Forelimb muscle (tissue), 1 donor: ENCODE measurements around the gene GSK3B. TPM values are rescaled to one million over a fixed set of nuclear protein-coding genes. Genes with fewer than 3 reads are reported as not detected.
"Not testable (repeated sequence)": the region's sequence is repeated elsewhere in the genome, so short reads cannot be mapped to it uniquely, and the experiment has no call there.

ENCODE experiments used
- DNase-seq: peaks from one replicate; pipeline ENCODE4 v3.0.0-alpha.2; 2013; ENCODE audit warnings: low read depth
- polyA plus RNA-seq: library from polyadenylated mRNA; unstranded; fragments of 120-200 nt; gene quantifications from one replicate; pipeline ENCODE4 v1.2.1, GENCODE V29; 2013; ENCODE audit not compliant: insufficient read length

Gene GSK3B
- polyA plus RNA-seq, 1 donor = 26.5 TPM

DNA sequence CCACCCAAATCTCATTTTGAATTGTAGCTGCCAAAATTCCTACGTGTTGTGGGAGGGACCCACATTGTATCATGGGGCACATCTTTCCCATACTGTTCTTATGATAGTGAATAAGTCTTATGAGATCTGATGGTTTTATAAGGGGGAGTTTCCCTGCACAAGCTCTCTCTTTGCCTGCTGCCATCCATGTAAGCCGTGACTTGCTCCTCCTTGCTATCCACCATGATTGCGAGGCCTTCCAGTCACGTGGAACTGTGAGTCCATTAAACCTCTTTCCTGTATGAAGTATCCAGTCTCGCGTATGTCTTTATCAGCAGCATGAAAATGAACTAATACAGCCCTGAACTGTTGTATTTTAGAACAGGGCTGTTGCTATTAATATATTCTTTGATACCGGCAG lies 40.6 kb downstream of the GSK3B start:
- DNase-seq = not testable (repeated sequence)

DNA sequence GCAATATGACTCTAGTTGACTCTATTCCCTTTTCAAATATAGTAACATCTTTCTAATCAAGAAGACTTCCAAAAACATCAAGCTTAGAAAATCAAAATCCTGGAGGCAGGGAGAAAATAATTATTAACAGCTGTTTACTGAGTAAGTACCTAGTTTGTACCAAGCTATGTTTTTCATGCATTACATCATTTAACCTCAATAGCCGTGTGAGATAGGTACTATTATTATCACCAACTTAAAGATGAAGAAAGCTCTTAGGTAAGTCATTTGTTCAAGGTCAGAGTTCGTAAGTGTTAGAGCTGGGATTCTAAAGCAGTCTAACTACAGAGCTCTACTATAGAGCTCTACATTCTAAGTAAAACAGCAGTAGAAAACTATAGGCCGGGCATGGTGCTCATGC lies 41.6 kb downstream of the GSK3B start:
- no peak for DNase-seq

DNA sequence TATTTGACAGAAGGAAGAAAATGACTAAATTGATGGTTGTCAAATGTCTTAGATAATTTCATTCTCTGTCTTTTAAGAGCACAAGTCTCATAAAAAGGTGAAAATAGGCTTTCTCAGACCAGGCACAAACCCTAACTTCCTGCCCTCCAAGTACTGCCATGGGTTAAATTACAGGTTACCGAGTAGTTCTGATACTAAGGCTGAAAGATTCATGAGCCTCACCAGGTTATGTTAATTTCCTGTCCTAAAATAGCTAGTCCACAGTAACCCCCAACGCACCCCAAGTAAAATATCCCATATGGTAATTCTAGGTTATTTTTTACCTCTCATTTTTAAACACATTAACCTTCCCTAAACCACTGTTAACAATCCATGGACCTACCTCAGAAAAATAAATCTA lies 42.0 kb downstream of the GSK3B start:
- no peak for DNase-seq

DNA sequence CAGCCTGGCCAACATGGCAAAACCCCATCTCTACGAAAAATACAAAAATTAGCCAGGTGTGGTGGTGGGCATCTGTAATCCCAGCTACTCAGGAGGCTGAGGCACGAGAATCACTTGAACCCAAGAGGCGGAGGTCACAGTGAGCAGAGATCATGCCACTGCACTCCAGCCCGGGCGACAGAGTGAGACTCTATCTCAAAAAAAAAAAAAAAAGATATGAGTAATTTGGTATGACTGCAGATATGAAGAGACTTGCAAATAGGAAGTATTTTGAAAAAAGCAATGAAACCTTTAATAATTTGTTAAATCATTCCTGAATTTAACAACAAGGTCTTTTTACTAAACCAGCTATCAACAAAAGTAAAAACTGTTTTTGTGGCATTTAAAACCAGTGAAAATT lies 42.7 kb downstream of the GSK3B start:
- DNase-seq = not testable (repeated sequence)

DNA sequence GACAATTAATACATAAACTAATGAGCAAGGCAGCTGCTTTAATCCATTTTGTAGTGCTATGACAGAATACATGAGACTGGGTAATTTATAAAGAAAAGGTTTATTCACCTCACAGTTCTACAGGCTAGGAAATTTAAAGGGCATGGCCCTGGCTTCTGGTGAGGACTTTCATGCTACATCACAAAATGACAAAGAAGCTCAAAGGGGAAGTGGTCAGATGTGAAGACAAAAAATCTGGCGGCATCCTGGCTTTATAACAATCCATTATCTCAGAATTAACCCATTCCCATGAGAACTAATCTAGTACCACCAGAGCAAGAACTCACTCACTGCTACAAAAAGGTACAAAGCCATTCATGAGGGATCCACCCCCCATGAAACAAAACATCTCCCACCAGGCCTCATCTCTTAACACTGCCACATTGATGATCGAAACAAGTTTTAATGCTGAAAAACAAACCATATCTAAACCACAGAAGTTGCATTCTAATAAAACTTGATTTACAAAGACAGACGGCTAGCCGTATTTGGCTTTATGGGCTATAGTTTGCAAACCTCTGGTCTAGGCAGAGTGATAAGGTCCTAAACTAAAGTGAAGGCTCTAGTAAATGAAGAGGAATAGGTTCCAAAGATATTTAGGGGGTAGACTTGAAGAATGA lies 44.2 kb downstream of the GSK3B start:
- DNase-seq = no peak

DNA sequence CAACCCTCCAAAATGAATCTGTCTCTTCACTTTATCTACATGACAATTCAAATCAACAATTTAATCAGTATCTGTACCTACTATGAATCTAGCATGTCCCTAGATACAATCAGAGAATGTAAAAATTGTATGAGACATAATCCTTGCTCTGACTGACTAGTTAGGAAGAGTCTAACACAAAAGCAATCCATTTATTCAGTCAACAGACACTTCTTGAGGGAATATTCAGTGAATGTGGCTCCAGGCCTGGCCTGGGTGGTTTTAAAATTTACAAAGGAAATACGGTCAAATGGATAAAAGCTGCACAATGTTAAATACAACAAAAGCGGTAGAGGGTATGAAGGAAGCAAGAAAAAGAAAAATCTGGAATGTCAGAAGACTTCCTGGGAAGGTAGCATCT lies 45.2 kb downstream of the GSK3B start:
- no peak for DNase-seq

DNA sequence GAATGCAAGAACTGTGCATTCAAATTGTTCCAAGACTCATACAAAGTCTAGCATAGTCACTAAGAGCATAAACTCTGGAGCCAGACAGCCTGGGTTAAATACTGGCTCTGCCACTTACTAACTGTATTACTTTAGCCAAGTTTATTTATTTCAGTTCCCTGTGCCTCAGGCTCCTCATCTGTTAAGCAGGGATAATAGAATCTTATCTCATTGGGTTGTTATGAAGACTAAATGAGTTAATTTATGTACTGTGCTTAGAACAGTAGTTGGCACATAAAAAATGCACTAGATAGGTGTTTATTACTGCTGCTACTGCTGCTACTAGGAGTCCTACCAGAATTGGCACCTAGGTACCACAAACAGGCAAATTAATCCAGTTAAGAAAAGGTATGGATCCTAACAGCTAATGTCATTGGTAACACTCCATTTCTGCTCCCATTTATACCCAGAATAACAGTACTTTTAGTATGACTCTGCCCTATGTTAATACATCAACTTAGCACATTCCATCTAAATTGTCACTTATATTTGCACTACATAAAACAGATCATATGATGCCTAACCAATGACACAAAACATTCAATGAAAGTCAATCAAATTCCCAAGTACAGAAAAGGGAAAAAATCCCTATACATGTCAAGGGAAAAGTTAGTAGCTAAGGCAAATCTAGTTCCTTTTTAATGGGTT lies 45.7 kb downstream of the GSK3B start:
- no peak for DNase-seq

DNA sequence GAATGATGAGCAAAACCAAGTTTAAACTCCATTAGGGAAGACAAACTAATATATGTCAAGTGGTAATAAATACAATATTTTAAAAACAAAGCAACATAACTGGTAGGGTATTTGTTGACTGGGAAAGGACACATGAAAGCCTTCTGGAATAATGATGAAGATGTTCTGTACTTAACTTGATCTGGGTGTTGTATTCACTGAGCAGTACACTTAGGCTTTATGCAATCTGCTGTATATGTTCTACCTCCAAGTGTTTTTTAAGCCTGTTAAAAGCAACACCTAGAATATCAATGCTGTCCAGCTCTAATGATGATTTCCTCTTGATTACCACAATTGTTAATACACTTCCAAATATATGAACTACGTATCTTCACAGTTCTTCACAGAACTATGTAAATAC lies 46.6 kb downstream of the GSK3B start:
- DNase-seq = no peak

DNA sequence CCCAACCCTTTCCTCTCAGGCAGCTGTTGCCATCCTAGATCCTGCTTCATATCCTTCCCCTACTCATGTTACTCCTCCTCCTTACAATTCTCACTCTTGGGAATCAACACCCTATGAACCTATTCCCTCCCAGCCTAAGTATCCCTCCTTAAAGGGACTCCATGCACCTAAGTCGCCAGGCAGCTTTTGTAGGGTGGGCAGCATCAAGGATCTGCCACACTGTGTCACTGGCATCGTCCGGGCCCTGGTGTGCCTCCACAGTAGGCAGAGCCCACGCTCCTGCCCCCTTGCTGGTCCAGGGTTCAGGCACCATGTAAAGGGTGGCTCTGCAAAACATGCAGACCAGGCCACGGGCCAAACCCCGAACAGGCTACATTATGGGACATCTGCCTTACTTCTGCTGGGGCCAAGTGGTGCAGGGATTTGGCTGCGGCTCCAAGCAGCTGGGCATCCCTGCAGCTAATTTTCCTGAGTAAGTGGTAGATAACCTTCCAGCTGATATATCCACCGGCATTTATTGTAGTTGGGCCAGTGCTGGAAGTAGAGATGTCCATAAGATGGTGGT lies 53.4 kb downstream of the GSK3B start:
- no peak for DNase-seq

DNA sequence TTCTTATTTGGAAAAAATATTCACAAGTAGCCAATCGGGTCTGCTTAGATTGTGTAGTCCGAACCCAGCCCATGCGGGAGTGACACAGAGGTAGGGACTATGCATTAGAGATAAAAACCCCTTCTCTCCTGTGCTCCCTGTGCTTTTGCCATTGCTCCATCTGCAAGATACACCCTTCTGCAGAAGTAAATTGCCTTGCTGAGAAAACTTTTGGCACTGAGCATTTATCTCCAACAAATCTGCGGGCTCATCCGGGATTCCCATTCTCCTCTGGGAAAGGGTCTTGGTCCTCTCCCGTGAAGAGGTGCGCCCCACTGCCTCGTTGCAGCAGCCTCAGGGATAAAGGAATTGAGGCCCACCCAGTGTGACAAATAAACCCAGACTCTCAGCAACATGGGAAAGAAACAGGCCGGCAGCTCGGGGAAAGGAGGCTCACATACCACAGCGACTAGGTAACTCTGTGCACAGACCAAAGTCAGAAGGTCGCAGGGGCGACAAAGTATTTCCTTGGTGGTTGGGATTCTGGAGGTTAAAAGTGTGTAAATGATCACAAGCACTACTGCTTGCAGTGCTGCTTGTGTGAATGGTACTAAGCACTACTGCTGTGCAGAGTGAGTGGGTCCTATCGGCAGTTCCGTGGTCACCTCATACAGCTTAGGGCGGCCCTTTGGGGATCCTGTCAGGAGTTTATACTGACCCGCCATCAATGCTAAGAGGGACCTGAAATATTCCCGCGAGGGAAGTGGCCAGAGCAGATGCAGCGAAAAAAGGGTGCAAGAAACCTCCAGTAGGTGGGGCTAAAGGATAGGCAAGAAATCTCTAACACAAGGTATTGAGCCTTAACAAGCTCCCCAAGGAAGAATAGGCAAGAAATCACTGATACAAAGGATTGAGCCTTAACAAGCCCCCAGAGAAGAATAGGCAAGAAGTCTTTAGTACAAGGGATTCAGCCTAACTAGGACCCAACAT lies 54.3 kb downstream of the GSK3B start:
- DNase-seq = no peak

DNA sequence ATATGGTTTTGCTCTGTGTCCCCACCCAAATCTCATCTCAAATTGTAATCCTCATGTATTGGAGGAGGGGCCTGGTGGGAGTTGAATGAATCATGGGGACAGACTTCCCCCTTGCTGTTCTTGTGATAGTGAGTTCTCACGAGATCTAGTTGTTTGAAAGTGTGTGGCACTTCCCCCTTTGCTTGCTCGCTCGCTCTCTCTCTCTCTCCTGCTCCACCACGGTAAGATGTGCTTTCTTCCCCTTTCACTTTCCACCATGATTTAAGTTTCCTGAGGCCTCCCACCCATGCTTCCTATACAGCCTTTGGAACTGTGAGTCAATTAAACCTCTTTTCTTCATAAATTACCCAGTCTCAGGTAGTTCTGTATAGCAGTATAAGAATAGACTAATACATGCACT lies 60.7 kb downstream of the GSK3B start:
- DNase-seq = no peak

DNA sequence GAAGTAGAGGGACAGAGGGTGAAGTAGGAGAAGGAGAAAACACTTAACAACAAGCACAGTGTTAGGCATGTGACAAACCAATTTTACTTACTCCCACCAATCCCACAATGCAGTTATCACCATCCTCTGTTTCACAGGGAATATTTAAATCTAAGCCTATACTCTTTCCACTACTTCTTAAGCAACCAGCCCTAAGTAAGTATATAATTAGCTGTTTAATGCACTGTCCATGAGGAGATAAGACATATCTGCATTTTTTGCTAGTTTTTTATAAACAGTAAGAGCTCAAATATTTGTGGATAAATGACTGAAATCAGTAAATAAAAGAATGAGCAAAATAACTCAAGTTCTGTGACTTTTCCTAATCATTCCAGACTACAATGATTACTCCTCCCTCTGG lies 62.7 kb downstream of the GSK3B start:
- DNase-seq = no peak

DNA sequence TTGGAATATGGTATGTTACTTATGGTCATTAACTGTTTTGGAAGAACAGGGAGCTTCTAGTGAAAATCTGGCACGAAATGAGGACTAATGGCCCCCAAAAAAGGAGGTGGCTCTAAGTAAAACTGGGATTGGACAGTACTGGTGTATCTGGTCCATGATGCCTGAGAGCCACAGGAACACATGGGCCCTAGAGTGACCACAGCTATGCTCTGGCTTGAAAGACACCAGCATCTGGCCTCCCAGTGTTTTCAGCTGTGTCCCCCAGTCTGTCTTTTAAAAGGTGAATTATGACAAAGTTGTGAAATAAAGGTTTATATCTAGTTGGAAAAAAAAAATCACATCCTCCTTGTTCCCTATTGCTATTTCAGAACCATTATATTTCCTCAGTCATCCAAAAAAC lies 64.5 kb downstream of the GSK3B start:
- DNase-seq = no peak

DNA sequence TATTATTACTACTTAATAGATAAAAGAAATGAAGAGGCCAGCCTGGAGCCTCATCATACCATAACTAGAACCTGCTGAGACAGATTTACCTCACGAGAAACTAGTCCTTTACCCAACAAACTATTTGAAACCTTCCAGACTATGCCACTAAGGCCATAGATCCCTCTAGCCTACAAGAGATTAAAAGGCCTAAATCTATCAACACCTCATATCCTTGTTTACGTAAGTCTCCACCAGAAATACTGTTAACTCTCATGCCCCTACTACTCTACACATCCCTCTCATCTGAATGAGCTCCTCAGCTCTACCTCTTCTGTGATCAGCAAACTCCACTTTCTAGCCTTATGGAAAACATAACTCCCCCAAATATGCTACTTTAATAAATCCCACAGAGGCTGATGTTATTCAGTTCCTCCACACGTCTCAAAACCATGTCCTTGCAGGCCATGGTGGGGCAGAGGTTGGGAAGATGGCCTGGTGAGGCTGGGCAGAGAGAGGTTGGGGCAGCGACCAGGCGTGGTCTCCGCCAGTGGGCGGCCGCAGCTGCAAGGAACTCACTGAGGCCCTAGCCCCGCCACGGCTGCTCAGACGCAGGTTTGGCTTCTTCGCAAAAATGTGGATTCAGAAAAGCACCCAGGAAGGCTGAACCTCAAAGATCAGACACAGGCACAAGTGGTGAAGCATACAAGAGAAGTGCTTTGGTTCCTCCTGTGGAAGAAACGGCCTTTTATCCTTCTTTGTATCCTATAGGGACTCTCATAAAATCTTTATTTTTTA lies 65.8 kb downstream of the GSK3B start:
- DNase-seq = no peak

DNA sequence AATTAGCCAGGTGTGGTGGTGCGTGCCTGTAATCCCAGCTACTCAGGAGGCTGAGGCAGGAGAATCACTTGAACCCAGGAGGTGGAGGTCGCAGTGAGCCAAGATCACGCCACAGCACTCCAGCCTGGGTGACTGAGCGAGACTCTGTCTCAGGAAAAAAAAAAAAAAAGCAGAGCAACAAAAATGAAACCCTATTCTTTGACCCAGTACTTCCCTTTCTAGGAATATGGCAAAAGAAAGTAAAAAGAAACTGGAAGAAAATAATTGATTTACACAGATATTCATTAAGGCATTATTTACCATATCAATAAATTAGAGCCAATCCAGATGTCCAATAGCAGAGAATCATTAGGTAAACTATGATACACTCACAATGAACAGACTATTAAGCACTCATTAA lies 67.0 kb downstream of the GSK3B start:
- no peak for DNase-seq

DNA sequence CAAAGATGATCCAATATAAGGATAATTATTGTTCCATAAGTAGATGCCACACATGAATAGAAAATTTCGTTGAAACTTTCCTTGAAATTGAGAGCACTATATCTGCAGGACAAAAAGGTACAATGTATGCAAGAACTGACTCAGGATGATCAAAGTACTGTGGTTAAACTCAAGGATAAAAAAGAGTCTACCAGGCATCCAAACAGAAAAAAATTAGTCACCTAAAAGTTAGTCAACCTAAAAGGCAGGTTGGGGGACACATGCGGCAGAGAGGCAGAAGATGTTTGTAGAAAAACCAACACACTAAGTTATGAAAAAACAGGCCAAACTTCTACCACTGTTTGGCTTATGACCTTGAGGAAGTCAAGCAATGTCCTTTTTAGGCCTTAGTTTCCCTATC lies 68.7 kb downstream of the GSK3B start:
- no peak for DNase-seq

DNA sequence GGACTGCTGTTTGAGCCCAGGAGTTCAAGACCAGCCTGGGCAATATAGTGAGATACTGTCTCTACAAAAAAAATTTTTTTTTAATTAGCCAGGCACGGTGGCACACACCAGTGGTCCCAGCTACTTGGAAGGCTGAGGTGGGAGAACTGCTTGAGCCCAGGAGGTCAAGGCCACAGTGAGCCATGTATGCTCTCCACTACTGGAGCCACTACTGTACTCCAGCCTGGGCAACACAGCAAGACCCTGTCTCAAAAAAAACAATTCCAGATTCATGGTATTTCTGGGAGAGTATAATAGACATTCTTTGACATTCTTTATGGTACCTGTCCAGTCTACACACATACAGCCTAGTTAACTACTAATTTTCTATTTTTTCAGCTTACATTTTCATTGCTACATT lies 70.1 kb downstream of the GSK3B start:
- DNase-seq = no peak

DNA sequence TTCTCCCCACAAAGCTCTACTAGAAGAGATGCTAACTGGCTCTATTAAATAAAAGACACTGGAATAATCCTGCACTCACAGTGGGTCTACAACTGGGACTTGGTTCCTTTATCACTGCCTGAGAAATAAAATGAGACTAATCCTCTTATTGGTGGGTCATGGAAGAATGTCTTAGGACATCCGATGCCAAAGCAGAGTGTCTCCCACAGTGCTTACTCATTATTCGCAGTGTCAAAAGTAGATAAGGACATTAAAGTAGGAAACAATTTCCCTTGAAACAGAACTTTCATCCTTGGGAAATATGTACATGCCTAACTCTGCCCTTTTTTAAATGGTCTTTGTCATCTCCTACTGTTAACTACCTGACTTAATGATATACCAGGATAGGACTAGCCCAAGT lies 71.5 kb downstream of the GSK3B start:
- DNase-seq = no peak

DNA sequence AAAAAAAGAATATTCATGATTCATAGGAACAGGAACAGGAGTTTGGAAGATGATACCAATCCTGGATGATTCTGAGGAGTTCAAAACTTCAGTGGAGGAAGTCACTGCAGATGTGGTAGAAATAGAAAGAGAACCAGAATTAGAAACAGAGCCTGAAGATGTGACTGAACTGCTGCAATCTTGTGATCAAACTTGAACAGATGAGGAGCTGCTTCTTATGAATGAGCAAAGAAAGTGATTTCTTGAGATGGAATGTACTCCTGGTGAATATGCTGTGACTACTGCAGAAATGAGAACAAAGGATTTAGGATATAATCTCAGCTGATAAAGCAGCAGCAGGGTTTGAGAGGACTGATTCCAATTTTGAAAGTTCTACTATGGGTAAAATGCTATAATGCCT lies 72.7 kb downstream of the GSK3B start:
- DNase-seq = no peak

DNA sequence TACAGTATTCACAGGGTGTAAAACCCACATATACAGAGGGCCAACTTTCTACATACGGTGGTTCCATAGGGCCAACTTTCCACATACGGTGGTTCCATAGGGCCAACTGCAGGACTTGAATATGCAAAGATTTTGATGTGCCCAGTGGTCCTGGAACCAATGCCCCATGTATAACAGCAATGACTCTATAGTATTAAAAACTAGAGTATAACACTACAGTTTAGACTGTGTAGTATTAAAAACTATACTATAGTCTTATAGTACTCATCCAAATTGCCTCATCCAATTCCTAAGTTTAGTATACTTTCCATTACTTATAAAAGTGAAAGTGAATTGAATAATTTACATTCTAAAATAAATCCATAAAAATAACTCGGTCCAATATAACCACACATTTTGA lies 75.9 kb downstream of the GSK3B start:
- DNase-seq = no peak

DNA sequence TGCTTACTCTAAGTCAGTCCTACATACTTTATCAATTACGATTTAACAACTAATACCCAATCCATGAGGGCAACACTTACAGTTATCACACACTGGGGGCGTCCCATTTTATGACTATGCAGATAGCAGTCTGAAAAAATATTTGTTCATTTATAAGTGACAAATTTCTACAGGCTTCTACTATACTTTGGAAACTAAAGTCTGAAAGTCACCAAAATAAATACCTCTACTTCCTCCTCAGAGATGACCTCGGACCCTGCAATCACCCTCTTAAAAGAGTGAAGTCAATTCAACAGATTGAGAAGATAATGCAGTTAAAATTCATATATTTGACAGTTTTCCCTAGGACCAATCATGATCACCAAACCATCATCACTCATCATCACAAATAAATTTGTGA lies 76.6 kb downstream of the GSK3B start:
- no peak for DNase-seq

DNA sequence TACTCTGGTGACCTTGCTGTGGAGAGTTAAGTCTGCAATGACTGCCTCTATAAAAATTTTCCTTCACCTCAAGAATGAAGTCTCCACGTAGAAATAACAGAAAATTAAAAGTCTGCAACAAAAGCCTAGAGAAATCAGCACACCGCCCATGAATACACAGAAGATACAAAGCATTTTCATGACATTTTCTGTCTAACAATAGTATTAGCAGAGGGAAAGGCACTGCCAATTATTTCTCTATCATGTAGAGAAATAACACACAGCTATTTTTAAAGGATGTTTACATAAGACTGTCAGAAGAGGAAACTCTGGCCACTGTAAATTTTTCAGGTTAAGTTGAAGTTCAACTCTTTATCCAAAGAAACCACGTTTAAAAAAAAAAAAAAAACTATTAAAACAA lies 80.8 kb downstream of the GSK3B start:
- no peak for DNase-seq
